HG03196 (cell line): Measurements from ENCODE around the gene GDPD1.
"Not testable (repeated sequence)": the region's sequence is repeated elsewhere in the genome, so short reads cannot be mapped to it uniquely, and the experiment has no call there.

Experiments
- ATAC-seq: cut with Tn5 transposase; IDR thresholded peaks from one replicate; pipeline ENCODE4 v1.9.1; 2021; ENCODE audit not compliant: unreplicated experiment

The GDPD1 gene

GRCh38 chr17:59311051-59311468 is 90.7 kb downstream of the GDPD1 start:
- ATAC-seq, result peak; percentile 62

- not testable (repeated sequence) for ATAC-seq
These were observed 91.2 kb downstream of the GDPD1 start for GRCh38 chr17:59311521-59311920.

- ATAC-seq, result no peak
These were observed 95.6 kb downstream of the GDPD1 start for GRCh38 chr17:59315866-59316265.
